HL-60 (cell line): Measurements from ENCODE around the gene TACR1.
"Not testable (repeated sequence)": the region's sequence is repeated elsewhere in the genome, so short reads cannot be mapped to it uniquely, and the experiment has no call there.

Experiments used
- DNase-seq, 2 experiments: peaks; one replicate each; pipeline ENCODE4 v3.0.0-alpha.2; 2010 to 2020; ENCODE audit warnings: low read depth in 1 of 2, low spot score in 1 of 2
- H3K27ac ChIP-seq: fragments of 250-450 bp; sonication (Bioruptor Pico); replicated peaks from 2 replicates; pipeline ENCODE4 v1.5.1; 2020; ENCODE audit warnings: mild to moderate bottlenecking, moderate library complexity
- H3K27me3 ChIP-seq: fragments of 250-450 bp; sonication (Bioruptor Pico); 2 replicates; pipeline ENCODE4 v1.5.1; 2021; ENCODE audit warnings: mild to moderate bottlenecking, moderate library complexity; ENCODE audit not compliant: insufficient read depth, poor library complexity, severe bottlenecking
- H3K4me3 ChIP-seq: replicated peaks from 2 replicates; pipeline ENCODE4 v1.5.1; 2011; ENCODE audit warnings: mild to moderate bottlenecking, control low read depth, low read length; ENCODE audit not compliant: insufficient read depth
- CTCF ChIP-seq: IDR thresholded peaks from one replicate; pipeline ENCODE4 v1.5.1; 2011; ENCODE audit warnings: low read length, control low read depth, inconsistent platforms; ENCODE audit not compliant: insufficient read depth
- GABPA ChIP-seq: IDR thresholded peaks from 2 replicates; pipeline ENCODE4 v1.6.1; 2012; ENCODE audit warnings: low read depth
- POLR2AphosphoS5 ChIP-seq: IDR thresholded peaks from 2 replicates; pipeline ENCODE4 v1.6.1; 2012; ENCODE audit warnings: low read depth
- REST ChIP-seq: IDR thresholded peaks from 2 replicates; pipeline ENCODE4 v1.6.1; 2012; ENCODE audit warnings: low read depth; ENCODE audit not compliant: insufficient replicate concordance
- SPI1 ChIP-seq: IDR thresholded peaks from 2 replicates; pipeline ENCODE4 v1.6.1; 2012; ENCODE audit warnings: low read depth, mild to moderate bottlenecking, borderline replicate concordance

The TACR1 gene

GRCh38 chr2:75155115-75155514, 44.2 kb downstream of the TACR1 start:
- Histone ChIP-seq H3K4me3 (no peak overlapping the region), H3K27me3 (no peaks in the 10 kb centered on the region), H3K27ac (no peak overlapping the region)
- no peak for DNase-seq
- TF ChIP-seq SPI1 = no peak
- no peak for TF ChIP-seq CTCF
- TF ChIP-seq POLR2AphosphoS5 = no peak
- TF ChIP-seq GABPA = no peak
- TF ChIP-seq REST = no peak

GRCh38 chr2:75153221-75153620, 46.1 kb downstream of the TACR1 start:
- no peak for DNase-seq
- H3K27me3 ChIP-seq = no peaks in the 10 kb centered on the region
- TF ChIP-seq CTCF (no peak), SPI1 (no peak), GABPA (no peak), REST (no peak), POLR2AphosphoS5 (no peak)
- no peak overlapping the region for H3K27ac ChIP-seq
- no peak overlapping the region for H3K4me3 ChIP-seq

- not testable (repeated sequence) for H3K27ac ChIP-seq, H3K4me3 ChIP-seq, DNase-seq, H3K27me3 ChIP-seq
These were observed 47.1 kb downstream of the TACR1 start for GRCh38 chr2:75152243-75152642.

GRCh38 chr2:75147884-75148283, 51.4 kb downstream of the TACR1 start:
- not testable (repeated sequence) for H3K27ac ChIP-seq, DNase-seq, H3K27me3 ChIP-seq, H3K4me3 ChIP-seq

GRCh38 chr2:75146606-75147332, 52.6 kb downstream of the TACR1 start:
- no peak overlapping the region for H3K4me3 ChIP-seq
- no peaks in the 10 kb centered on the region for H3K27me3 ChIP-seq
- no peak overlapping the region for H3K27ac ChIP-seq
- DNase-seq = peak in 1 of 2 experiments; percentile 11
- TF ChIP-seq GABPA (no peak), REST (no peak), SPI1 (no peak), POLR2AphosphoS5 (no peak), CTCF (no peak)

- H3K27me3 ChIP-seq, H3K4me3 ChIP-seq, H3K27ac ChIP-seq, DNase-seq: not testable (repeated sequence)
These were observed 53.1 kb downstream of the TACR1 start for GRCh38 chr2:75146221-75146605.
